ENCODE results near the gene TMEM236.

TMEM236 gene

GRCh38 chr10:17743437-17743836 lies 8.6 kb upstream of the TMEM236 start:
- no peak for DNase-seq

GRCh38 chr10:17744341-17744861 lies 7.6 kb upstream of the TMEM236 start:
- DNase-seq: no peak

GRCh38 chr10:17747883-17748550 lies 4.0 kb upstream of the TMEM236 start:
- DNase-seq: no peak

GRCh38 chr10:17749890-17750289 lies 2.1 kb upstream of the TMEM236 start:
- DNase-seq: no peak

GRCh38 chr10:17756557-17757217 lies 4.7 kb downstream of the TMEM236 start:
- DNase-seq: no peak

- DNase-seq: no peak
Observed at GRCh38 chr10:17758200-17758599, 6.2 kb downstream of the TMEM236 start.

- DNase-seq: no peak
Observed at GRCh38 chr10:17758896-17759295, 6.9 kb downstream of the TMEM236 start.

GRCh38 chr10:17764142-17764541 lies 12.1 kb downstream of the TMEM236 start:
- DNase-seq: no peak

- no peak for DNase-seq
Observed at GRCh38 chr10:17765602-17766001, 13.6 kb downstream of the TMEM236 start.

- DNase-seq: no peak
Observed at GRCh38 chr10:17766731-17767130, 14.7 kb downstream of the TMEM236 start.

- no peak for DNase-seq
Observed at GRCh38 chr10:17768496-17768895, 16.5 kb downstream of the TMEM236 start.

- no peak for DNase-seq
Observed at GRCh38 chr10:17768957-17769356, 17.0 kb downstream of the TMEM236 start.

GRCh38 chr10:17771017-17771416 lies 19.0 kb downstream of the TMEM236 start:
- no peak for DNase-seq

GRCh38 chr10:17779784-17780183 lies 27.8 kb downstream of the TMEM236 start:
- no peak for DNase-seq

GRCh38 chr10:17780727-17781126 lies 28.7 kb downstream of the TMEM236 start:
- DNase-seq: no peak

- DNase-seq: no peak
Observed at GRCh38 chr10:17781856-17782255, 29.9 kb downstream of the TMEM236 start.

- DNase-seq: no peak
Observed at GRCh38 chr10:17782921-17783665, 31.1 kb downstream of the TMEM236 start.

GRCh38 chr10:17783751-17784150 lies 31.8 kb downstream of the TMEM236 start:
- DNase-seq: no peak

- no peak for DNase-seq
Observed at GRCh38 chr10:17784688-17785087, 32.7 kb downstream of the TMEM236 start.

- DNase-seq: no peak
Observed at GRCh38 chr10:17785276-17785930, 33.4 kb downstream of the TMEM236 start.

- DNase-seq: no peak
Observed at GRCh38 chr10:17787087-17787961, 35.3 kb downstream of the TMEM236 start.

GRCh38 chr10:17788646-17789045 lies 36.6 kb downstream of the TMEM236 start:
- no peak for DNase-seq

Data from activated CD8-positive, alpha-beta memory T cell treated with anti-CD3 and anti-CD28 coated beads, Interleukin-2, amount 50 U/mL, for 4 hours (primary cell).